Ascending aorta (tissue), 2 donors: Measurements from ENCODE around the gene SIRPB1. TPM values are rescaled to one million over a fixed set of nuclear protein-coding genes. Genes with fewer than 3 reads are reported as not detected.

ENCODE experiments used
- DNase-seq, 2 donors: peaks; one replicate each; pipeline ENCODE4 v3.0.0-alpha.2; 2019; ENCODE audit warnings: low spot score in 2 of 2
- H3K27ac ChIP-seq, 2 donors: fragments of 200-600 bp; sonication (generic); one replicate each; pipeline ENCODE4 v1.5.1; 2016 to 2017; ENCODE audit warnings: mild to moderate bottlenecking in 1 of 2
- H3K27me3 ChIP-seq: fragments of 200-600 bp; sonication (generic); one replicate; pipeline ENCODE4 v1.5.1; 2017
- H3K36me3 ChIP-seq, 2 donors: fragments of 200-600 bp; sonication (generic); one replicate each; pipeline ENCODE4 v1.5.1; 2016
- H3K4me1 ChIP-seq, 2 donors: fragments of 200-600 bp; sonication (generic); one replicate each; pipeline ENCODE4 v1.5.1; 2016 to 2017; ENCODE audit warnings: mild to moderate bottlenecking in 1 of 2
- H3K4me3 ChIP-seq, 2 donors: fragments of 200-600 bp; sonication (generic); one replicate each; pipeline ENCODE4 v1.5.1; 2016 to 2017; ENCODE audit warnings: mild to moderate bottlenecking in 1 of 2
- H3K9me3 ChIP-seq, 2 donors: fragments of 200-600 bp; sonication (generic); one replicate each; pipeline ENCODE4 v1.5.1; 2016
- intact Hi-C: fragments of 100-400 bp; cut with DNase I; formaldehyde crosslinking; loops from one replicate; pipeline ENCODE4 v1.15.1; 2023
- total RNA-seq: library from RNA; depleted of rRNA; stranded (reverse); fragments of >200 nt; gene quantifications from one replicate; pipeline ENCODE4 v1.1.0, GENCODE V29; 2016
- TF ChIP-seq, protein P1 (sequence below), 3 experiments: fragments of 200-600 bp in 2 of 3; fragments of 450-650 bp in 1 of 3; sonication (generic) in 2 of 3; IDR thresholded peaks; one replicate each; pipeline ENCODE4 v1.5.1; 2016 to 2019; ENCODE audit warnings: antibody characterized with exemption in 3 of 3, mild to moderate bottlenecking in 1 of 3, moderate library complexity in 1 of 3

The SIRPB1 gene
- total RNA-seq, result 0.43 TPM

DNA sequence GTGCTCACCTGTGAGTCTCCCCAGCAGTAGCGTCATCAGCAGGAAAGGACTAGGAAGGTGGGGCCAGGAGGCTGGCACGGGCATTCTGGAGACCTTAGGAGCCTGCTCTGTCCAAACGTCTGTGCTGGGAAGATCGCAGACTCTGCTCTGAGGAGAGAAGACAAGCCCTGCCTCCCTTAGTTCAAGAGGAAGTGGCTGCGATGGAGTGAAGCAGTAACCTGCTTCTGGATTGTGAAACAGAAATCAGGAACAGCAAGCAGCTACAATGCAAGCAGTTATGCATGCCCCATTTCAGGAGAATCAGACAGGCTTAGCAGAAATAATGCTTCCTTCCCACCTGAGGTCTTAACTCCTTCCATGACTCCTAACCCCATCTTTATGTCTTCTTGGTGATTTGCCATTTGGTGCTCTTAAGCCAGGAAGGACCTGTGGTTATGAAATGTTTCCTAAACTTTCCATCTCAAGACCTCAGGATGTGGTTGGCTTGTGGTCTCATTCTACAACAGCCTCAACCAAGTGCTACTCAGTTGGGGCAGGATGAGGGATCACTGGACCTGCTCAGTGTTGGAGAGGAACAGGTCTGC, at the start of gene SIRPB1:
TSS of gene SIRPB1 (minus strand) at position 149 of the 584 bp plus-strand sequence. CDS start at position 84, 65 bp downstream.
- intact Hi-C loops, result loop anchor here (5.0 kb wide), 1 partner anchor 43 kb away; no protein-coding TSS in a partner anchor
- TF ChIP-seq, protein P1, sequence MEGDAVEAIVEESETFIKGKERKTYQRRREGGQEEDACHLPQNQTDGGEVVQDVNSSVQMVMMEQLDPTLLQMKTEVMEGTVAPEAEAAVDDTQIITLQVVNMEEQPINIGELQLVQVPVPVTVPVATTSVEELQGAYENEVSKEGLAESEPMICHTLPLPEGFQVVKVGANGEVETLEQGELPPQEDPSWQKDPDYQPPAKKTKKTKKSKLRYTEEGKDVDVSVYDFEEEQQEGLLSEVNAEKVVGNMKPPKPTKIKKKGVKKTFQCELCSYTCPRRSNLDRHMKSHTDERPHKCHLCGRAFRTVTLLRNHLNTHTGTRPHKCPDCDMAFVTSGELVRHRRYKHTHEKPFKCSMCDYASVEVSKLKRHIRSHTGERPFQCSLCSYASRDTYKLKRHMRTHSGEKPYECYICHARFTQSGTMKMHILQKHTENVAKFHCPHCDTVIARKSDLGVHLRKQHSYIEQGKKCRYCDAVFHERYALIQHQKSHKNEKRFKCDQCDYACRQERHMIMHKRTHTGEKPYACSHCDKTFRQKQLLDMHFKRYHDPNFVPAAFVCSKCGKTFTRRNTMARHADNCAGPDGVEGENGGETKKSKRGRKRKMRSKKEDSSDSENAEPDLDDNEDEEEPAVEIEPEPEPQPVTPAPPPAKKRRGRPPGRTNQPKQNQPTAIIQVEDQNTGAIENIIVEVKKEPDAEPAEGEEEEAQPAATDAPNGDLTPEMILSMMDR (IDR thresholded peaks at IDR 0.05), result no peak
- Histone ChIP-seq H3K4me3 (no peak within 1 kb of the TSS), H3K27me3 (no peaks in the 10 kb centered on the region), H3K27ac (no peak within 1 kb of the TSS), H3K4me1 (no peaks in the 10 kb centered on the region), H3K9me3 (peaks cover 4 to 5% of the 10 kb centered on the region in 2 donors), H3K36me3 (no peaks in the 10 kb centered on the region)
- no peak for DNase-seq

DNA sequence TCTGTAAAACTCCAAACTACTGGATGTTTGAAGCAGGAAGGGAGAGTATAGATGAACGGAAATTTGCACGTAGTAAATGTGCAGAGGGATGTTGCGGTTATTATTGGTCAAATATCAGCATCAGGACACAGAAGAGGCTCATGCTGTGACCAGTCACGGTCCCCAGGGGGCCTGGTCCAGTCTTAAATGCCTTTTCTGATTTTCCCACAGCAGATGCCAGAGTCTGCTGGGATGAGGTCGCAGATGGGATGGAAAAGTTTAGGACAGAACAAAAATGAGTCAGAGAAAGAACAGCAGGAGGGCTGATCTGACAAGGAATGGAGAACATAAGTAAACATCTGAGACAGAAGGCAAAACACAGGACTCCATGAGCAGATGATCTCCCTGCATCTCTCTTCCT, 49.5 kb upstream of the SIRPB1 start:
- Histone ChIP-seq H3K36me3 (no peaks in the 10 kb centered on the region), H3K4me3 (no peak overlapping the region), H3K27ac (no peak overlapping the region), H3K27me3 (no peaks in the 10 kb centered on the region), H3K4me1 (no peaks in the 10 kb centered on the region), H3K9me3 (no peaks in the 10 kb centered on the region)
- TF ChIP-seq, protein P1 (IDR thresholded peaks at IDR 0.05), result no peak
- DNase-seq, result no peak
- intact Hi-C loops, result no loop called here

DNA sequence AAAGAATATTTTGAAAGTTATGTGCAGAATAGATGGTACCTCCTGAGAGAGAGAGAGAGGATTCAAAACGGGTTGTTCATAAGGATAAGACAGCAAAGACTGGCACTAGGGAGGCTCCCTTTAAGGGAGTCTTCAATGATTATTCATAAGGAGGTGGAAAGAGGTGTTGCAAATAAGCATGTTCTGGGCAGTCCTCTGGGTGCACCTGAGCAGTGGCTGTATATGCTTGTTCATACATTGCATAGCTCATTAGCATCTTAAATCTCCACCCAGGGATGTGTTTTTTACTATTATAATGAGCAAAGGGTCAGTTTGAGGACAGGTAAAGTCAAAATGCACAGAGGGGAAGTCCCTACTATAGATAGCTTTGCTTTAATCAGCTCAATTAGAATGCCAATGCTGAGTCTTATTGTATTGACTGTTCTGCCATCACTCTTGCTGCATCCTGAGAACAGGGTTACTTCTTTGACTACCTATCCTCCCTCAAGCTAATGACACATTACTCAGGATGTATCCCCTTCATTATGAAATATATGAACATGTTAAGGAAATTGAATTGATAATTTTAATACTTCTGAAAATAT, 47.8 kb upstream of the SIRPB1 start:
- DNase-seq, result no peak
- intact Hi-C loops, result no loop called here
- no peaks in the 10 kb centered on the region for H3K9me3 ChIP-seq

DNA sequence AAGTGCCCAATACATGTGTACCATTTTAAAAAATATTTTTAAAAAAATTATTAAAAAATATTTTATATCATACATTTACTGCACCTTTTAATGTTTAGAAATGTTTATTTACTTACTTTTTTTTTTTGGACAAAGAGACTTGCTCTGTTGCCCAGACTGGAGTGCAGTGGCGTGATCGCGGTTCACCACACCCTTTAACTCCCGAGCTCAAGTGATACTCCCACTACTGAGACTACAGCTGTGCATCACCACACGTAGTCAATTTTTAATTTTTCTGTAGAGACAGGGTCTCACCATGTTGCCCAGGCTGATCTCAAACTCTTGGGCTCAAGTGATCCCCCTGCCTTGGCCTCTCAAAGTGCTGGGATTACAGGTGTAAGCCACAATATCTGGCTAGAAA, 47.0 kb upstream of the SIRPB1 start:
- TF ChIP-seq, protein P1 (IDR thresholded peaks at IDR 0.05), result no peak
- Histone ChIP-seq H3K36me3 (no peaks in the 10 kb centered on the region), H3K4me3 (no peak overlapping the region), H3K9me3 (no peaks in the 10 kb centered on the region), H3K27ac (no peak overlapping the region), H3K4me1 (no peaks in the 10 kb centered on the region), H3K27me3 (no peaks in the 10 kb centered on the region)
- no peak for DNase-seq
- intact Hi-C loops, result no loop called here

More for the DNA sequence above, 47.8 kb upstream of the SIRPB1 start:
- Histone ChIP-seq H3K36me3 (no peaks in the 10 kb centered on the region), H3K27me3 (no peaks in the 10 kb centered on the region), H3K27ac (no peak overlapping the region), H3K4me1 (no peaks in the 10 kb centered on the region), H3K4me3 (no peak overlapping the region)
- TF ChIP-seq, protein P1 (IDR thresholded peaks at IDR 0.05), result no peak

DNA sequence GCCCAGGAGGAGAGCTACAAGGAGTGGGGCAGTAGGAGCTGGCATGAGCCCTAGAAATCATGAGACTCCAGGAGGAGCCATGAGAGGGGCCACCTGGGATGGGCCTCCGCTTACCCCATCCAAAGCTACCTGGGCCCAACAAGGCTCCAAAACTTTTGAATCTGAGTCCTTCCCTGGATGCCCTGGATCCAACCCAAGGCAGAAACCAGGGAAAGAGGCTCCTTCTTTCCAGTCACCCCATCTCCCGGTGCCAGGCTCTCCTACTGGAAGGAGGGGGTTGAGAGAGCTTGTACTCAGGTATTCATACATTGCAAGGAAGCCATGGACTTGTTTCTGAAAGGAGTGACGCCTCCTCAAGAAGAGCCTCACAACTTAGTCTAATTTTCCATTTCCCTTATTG, 45.5 kb upstream of the SIRPB1 start:
- H3K27ac ChIP-seq, result no peak overlapping the region
- DNase-seq, result no peak
- H3K4me1 ChIP-seq, result no peaks in the 10 kb centered on the region
- H3K4me3 ChIP-seq, result no peak overlapping the region
- no peaks in the 10 kb centered on the region for H3K36me3 ChIP-seq
- H3K27me3 ChIP-seq, result no peaks in the 10 kb centered on the region
- intact Hi-C loops, result no loop called here
- no peaks in the 10 kb centered on the region for H3K9me3 ChIP-seq
- TF ChIP-seq, protein P1 (IDR thresholded peaks at IDR 0.05), result no peak
